Measurements from ENCODE around the gene SYCE3.

- TF ChIP-seq POLR2A (IDR thresholded peaks at IDR 0.05; ENCODE audit: low read depth, low read length) (no peak), POLR2AphosphoS5 (IDR thresholded peaks at IDR 0.05; ENCODE audit: low read depth, low read length) (no peak)
Observed at GRCh38 chr22:50572965-50573364, 10.2 kb upstream of the SYCE3 start.
